ENCODE data around the gene PSKH1. TPM values are rescaled to one million over a fixed set of nuclear protein-coding genes. Genes with fewer than 3 reads are reported as not detected.
"Not testable (repeated sequence)": the region's sequence is repeated elsewhere in the genome, so short reads cannot be mapped to it uniquely, and the experiment has no call there.

Gene PSKH1
- total RNA-seq (2014; rRNA removed; shearing (Covaris generic)): 1.5 and 2.3 TPM in 2 replicates

DNA sequence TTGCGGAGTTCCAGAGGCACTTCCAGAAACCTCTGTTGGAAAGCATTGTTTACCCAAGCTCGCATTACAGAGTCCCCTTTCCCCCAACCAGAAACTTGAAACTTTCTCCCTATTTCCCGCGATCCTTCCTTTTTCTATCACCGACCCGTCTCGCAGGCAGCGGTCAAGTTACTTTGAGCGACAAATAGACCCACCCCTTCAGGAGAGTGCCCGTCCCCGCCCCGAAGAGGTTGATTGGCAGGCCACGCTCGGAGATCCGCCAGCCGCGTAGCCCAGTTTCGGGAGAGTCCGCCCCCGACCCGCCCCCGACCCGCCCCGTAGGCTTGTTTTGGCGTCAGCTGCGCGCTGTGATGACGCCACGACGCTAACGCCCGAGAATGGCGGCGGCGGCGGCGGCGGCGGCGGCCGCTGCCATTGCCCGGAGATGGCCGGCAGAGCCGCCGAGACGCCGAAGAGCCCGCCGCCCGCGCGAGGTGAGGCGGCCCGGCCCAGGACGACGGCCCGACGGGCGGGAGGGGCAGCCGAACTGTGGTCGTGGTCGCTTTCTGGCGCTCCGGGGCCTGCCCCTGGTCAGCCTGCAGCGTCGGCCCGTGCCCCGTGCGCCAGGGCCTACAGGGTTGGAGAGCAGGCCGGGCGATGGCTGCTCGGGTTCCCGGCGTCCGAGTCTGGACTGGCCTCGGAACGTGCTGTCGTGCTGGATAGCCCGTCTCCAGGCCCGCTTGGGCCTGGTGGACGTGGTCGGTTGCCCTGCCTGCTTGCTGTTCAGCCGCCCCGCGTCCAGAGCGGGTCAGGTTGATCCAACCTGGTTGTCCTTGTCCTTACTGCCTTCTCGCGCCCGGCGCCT is at the start of gene PSKH1:
Gene PSKH1 (plus strand): TSS at position 356 of the 844 bp plus-strand sequence. CDS start 15,496 bp downstream, outside the sequence.
- DNase-seq (ENCODE audit: low read depth): peak; percentile 96

DNA sequence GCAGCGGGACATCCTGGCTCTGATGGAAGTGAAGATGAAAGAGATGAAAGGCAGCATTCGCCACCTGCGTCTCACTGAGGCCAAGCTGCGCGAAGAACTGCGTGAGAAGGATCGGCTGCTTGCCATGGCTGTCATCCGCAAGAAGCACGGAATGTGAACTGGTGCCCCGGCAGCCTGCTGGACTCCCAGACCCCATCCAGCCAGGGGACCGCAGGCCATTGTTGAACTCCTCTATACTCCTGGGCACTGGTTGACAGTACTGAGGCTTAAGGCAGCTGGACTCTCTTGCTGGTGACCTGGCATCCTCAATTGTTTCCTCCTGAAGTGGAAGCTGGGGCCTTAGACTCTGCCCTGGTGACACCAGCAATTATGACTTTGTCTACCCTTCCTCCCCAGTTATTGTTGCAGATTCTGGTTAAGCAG is 49.7 kb upstream of the PSKH1 start:
- DNase-seq (ENCODE audit: low read depth): peak; percentile 11

DNA sequence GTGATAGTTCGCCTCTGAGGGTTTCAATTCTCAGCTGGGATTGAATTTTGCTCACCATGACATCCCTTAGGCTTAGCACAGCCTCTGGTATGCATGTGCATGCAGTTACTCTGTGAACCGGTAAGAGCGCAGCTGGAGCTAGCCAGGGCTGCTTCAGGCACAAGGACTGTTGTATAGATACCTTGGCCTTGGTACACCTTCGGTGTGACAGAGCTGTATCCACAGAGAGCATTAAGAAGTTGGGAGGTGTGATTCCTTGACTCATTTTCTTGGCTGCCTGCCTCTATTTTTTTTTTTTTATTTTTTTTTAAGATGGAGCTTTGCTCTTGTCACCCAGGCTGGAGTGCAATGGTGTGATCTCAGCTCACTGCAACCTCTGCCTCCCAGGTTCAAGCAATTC is 48.6 kb upstream of the PSKH1 start:
- no peak for DNase-seq (ENCODE audit: low read depth)

DNA sequence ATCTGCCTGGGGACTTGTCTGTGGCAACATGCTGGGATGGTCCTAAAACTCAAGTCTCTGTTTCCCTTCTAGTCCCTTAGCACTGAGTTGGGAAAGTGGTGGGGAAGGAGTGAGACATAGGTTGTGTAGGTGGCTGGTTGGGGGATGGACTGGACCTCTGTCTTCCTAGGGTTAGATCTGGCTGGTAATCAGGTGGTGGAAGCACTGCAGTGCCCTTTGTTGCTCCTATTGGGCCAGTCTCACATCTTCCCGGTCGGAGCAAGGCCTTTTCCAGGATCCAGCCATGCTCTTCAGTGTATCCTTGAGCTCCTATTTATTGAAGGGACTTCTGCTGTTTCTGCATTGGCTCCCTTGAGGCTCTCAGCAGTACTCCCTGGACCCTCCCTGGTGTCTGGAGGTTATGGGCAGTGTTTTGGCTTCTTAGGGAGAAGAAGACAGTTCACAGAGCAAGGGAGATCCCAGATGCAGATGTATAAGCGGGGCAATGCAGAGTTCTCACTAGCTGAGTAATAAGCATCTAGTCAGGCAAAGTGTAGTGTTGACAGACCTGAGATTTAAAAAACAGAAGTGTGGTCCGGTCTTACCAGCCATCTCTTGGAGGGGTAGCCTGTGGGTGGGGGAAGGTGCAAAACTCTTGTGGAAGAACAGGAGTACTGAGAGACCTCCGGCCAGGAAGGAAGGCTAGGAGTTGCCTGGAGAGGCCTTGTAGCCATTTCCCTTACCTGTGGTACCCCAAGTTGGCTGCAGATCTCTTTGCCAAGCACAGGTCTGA is 47.6 kb upstream of the PSKH1 start:
- no peak for DNase-seq (ENCODE audit: low read depth)

DNA sequence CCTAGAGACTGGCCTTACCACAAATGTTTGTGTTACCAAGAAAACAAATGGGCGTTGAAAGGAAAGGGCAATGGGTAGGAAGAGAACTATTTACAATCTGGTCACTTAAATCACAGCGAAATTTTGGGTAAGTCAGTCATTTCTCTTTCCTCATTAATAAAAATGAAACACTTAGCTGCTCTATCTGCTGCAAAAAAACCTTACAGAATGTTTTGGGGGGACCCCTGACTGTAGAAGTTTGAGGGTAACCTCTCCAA is 47.1 kb upstream of the PSKH1 start:
- DNase-seq (ENCODE audit: low read depth): no peak

DNA sequence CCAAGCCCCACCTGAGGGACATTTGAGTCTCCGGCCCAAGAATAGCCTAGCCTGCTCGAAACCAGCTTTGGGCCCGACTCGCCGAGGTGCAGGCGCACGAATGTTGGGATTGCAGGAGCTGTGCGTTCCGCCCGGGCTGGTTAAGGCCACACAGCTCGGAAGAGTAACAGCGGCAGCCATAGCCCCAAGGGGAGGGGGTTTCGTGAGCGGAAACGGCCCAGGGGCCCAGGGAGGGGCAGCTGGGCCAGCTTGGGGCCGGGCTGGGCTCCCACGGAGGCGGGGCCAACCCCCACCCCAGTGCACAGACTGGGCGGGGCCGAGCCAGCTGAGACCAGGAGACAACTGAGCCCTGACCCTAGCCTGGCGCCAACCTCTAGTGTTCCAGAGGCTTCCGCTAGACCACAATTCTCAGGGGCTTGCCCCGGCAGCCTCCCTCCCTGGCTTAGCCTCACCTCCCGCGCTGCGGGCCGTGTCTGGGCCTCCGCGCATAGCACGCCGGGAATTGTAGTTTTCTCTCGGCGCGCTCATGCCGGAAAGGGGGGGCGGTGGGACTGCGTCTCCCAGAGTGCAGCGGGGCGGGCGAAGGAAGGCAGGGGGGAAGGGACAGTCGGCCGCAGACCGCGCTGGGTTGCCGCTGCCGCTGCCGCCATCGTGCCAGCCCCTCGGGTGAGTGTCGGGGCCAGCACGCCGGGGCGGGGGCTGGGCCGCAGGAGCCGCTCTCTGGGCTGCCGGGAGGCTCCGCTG is 46.6 kb upstream of the PSKH1 start, which contains the start of gene NUTF2:
Gene NUTF2 (plus strand): TSS at position 614 of the 744 bp plus-strand sequence. CDS start 18,198 bp downstream, outside the sequence.
- DNase-seq (ENCODE audit: low read depth): peak; percentile 96

DNA sequence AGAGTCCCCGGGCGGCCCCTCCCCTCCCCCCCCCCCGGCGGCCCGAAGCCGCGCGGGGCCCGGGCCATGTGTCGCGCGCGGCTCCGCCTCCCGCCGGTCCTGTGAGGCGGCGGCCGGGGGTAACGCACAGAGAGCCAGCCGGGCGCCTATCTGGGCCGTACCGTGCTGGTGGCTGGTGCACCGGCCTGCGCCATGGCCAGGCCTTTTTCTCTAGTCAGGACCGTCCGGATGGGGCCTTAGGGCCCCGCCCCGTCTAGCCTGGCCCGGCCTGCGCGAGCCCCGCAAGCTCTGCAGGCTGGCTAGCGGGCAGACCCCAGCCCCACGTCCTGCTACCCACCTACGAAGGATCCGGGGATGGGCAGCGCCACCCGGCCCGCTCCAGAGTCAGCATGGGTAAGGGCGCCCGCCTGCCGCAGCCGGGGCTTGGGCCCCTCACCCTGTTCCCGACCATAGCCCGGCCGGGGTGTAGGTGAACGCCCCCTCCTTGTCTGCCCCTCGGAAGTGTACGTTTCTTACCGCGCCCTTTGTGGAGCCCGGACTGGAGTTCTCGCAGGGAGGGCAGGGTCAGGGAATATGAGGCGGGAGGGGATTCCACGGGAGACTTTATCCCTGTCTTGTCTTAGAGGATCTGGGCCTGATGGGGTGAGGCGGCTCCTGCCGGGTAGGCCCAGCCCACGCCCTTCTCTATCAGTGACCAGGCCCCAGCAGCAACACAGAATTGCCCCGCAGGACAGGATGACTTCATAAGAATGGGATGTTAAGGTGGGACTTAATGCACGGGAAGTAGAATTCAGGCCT is 45.8 kb upstream of the PSKH1 start, which contains the start of gene CENPT:
Gene CENPT (minus strand): TSS at position 630 of the 798 bp plus-strand sequence. CDS start 13,834 bp downstream, outside the sequence.
- peak; percentile 69 for DNase-seq (ENCODE audit: low read depth)

DNA sequence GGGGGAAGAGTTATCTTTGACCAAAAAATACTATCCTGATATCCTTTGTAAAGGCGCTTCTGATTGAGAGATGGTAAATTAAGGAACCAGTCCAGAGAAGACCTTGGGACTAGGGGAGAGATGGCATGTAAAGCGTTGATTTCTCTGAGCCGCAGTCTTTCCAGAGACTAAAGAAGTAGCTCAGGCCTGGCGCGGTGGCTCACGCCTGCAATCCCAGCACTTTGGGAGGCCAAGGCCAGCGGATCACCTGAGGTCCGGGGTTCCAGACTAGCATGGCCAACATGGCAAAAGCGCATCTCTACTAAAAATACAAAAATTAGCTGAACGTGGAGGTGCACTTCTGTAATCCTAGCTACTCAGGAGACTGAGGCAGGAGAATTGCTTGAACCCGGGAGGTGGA is 44.9 kb upstream of the PSKH1 start:
- no peak for DNase-seq (ENCODE audit: low read depth)

DNA sequence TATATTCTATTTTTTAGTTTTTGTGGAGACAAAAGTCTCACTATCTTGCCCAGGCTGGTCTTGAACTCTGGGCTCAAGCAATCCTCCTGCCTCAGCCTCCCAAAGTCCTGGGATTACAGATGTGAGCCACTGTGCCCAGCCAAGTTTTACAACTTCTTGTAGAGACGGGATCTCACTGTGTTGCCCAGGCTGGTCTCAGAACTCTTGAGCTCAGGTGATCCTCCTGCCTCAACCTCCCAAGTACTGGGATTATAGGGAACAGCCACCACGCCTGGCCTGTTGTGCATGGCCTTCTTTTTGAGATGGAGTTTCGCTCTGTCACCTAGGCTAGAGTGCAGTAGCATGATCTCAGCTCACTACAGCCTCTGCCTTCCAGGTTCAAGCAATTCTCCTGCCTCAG is 39.4 kb upstream of the PSKH1 start:
- DNase-seq (ENCODE audit: low read depth): no peak

DNA sequence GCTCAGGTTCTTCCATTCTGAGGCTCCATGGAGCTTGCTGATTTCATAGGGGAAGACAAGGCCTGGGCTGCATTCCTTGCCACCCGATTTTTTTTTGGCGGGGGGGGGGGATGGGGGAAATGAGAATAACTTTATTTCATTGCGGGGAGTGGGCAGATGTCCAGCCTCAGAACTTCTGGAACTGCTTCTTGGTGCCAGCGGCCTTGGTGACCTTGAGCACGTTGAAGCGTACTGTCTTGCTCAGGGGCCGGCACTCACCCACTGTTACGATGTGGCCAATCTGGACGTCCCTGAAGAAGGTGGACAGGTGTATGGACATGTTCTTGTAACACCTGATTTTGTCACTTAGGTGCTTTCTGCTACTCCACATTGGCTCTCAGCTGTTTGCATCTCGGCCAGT is 37.3 kb upstream of the PSKH1 start:
- DNase-seq (ENCODE audit: low read depth): no peak

DNA sequence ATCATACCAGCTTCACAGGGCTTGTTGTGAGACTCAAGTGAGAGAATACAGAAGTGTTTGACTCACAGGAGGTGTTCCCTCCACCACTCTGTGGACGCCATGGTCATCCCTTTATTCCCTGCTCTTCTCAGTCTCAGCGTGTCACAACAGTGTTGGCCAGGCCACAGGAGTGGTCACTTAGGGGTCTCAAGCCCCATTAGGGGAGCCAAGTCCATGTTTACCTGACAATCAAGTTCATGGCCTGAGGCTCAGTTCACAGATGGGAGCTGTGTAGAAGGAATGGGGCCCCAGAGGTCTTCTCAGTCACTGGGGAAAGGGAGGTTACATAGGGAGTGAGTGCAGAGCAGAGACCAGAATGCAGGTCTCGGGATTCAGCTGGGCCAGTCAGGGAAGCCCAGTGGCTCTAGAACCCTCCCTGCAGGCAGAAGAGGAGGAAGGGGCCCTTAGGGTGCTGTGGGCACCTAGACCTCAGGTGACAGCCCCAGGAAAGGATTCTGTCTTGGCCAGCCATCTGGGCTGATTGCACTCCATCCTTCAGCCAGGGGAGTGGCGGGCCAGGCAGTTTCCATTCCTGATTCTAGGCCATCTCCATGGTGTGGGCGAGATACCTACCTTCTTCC is 36.0 kb upstream of the PSKH1 start:
- no peak for DNase-seq (ENCODE audit: low read depth)

DNA sequence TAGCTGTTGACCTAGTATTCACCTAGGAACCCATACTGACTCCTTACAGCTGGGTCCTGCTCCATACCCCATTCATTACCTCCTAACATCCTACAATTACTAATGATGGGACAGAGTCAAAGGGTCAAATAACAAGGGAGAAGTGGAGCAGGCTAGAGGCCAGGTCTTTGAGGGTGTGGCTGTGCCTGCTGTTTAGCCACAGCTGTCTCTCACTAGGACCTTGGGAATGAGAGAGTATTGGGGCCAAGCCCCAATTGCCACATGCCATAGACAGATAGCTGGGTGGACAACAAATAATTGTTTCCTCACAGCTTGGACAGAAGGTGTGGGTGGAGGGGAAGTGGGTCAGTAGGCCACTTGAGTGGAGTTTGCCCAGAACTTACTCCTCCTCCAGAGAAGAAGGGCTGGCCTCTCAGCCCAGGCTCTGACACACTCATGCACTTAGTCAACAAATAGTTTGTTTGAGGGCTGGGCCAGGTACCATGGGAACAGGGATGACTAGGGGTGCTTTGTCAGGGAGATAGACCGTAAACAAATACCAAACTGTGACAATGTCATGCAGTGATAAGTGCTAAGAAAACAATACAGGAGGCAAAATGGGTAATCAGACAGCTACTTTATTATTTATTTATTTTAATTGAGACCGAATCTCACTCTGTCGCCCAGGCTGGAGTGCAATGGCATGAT is 35.4 kb upstream of the PSKH1 start:
- DNase-seq (ENCODE audit: low read depth): peak; percentile 88

DNA sequence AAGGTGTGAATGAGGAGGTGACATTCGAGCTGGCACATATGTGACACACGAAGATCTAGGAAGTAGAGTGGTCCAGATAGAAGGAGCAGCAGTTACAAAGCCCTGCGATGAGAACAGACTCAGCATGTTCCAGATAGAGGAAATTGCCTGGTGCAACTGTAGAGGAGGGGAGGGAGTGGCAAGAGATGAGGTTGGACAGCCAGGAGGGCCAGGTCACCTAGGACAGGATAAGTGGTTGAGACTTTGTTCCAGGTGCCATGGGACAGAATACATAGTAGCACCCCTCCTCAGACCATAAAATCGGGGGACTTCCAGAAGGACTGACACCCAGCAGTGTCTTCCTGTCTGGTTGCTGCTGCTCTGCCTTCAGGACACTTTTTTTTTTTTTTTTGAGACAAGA is 34.6 kb upstream of the PSKH1 start:
- no peak for DNase-seq (ENCODE audit: low read depth)

DNA sequence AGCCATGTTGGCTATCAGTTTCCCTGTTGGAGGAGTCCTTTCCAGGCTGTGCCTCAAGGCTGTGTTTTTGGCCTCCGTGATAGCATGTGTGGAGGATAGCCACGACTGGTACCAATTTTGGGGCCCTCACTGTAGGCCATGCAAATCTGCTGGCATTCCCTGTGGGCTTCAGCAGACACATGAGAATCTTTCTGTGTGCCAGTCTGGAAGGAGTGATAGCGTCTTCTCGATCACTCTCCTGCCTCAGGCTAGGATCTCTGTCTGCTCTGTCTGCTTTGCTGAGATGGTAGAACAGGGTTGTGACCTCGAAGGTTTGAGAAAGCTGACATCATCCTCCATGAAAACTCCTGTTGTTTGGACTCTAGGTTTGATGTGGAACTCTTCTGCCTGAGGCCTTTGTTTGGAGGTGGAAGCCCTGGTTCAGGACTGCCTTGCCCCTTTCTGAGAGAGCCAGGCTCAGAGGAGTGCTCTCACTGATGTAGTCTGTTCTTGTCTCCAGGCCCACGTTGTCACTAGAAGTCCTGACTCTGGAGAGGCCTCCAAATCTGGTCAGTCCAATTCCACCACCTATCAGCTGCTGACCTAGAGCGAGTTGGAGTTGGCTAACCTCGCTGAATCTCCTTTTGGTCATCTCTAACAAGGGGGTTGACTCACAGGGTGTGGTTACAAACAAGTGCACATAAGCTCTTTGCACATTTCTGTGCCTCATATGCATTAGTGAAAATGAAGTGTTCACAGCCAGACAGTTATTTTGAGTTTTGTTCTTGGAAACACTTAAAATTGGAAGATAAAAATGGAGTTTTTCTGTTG is 32.3 kb upstream of the PSKH1 start:
- no peak for DNase-seq (ENCODE audit: low read depth)

DNA sequence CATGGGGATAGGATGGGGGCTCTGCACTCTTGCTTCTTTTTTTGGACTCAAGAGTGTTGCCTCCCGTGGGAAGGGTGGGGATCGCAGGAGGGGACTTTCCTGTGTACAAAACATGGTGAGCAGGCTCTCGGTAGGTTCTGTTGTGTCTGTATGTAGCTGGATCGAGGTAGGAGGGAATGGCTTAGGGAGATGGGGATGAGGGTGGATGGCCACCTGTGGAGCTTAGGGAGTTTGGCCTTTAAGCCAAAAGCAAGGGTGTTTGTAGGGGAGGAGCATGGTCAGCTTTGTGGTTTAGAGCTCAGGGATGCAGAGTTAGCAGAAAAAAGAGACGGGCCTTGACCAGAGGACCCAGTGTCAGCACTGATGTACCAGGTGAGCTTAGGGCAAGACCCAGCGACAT is 31.2 kb upstream of the PSKH1 start:
- DNase-seq (ENCODE audit: low read depth): no peak

DNA sequence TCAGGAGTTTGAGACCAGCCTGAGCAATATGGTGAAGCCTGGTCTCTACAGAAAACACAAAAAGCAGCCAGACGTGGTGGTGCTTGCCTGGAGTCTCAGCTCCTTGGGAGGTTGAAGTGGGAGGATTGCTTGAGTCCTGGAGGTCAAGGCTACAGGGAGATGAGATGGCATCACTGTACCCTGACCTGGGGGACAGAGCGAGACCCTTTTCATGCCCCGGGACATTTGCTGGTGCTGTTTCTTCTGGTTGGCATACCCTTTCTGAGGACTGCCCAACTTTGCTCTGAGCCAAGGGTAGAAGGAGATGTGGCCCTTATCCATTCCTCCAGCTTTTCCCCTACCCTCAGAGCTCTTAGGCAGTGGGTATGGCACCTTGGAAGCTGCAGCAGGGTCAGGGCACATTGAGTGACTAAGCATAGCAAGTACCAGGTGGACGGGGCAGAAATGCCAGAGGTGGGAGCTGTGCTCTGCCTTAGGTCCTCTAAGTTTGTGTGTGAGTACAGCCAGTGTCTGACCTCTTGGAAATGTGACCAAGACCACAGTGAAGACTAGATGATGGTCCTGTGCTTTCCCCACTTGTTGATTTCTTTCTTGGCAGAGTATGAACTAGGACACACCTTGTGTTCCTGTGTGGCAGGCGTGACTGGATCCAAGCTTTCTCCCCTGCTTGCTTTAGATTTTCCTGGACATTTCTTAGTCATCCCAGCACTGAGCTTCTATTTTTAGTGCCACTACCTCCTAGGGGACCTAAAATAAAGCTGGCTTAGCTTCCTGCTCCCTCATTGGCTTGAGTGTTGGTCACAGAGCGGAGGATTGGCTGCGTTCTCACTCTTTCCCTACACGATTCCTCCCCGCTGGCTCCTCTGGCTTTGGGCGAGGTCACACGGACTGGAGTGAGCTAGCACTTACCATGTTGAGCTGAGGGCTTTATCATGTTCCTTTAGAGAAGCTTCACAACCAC is 30.2 kb upstream of the PSKH1 start:
- no peak for DNase-seq (ENCODE audit: low read depth)

DNA sequence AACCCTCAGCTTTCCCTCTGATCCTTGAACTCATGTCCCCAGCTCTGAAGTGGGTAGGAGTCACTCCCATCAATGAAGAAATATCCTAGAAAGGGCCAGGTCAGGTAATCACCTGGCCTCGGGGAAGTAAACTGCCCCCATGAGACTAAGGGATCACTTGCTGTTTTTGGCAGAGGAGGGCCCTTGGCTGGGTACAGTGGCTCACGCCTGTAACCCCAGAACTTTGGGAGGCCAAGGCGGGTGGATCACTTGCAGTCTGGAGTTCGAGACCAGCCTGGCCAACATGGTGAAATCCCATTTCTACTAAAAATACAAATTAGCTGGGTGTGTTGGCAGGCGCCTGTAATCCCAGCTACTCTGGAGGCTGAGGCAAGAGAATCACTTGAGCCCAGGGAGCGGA is 29.0 kb upstream of the PSKH1 start:
- DNase-seq (ENCODE audit: low read depth): not testable (repeated sequence)

DNA sequence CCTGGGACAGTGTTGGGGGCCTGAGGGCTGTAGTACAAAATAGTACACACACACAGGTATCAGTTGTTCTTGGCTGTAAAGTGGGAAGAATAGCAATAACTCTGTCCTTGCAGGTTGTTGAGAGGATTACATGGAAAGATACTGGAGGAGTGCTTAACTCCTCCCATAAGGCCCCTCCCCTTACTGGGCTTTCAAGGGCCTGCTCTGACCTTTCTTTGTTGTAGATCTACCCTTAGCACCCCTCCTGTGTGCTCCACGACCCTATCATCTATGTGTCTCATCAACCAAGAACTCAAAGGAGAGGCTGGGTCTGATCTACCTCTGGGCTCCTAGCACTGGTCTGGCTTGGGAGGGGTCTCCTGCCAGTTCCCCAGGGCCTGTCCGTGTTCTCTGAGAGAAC is 28.5 kb upstream of the PSKH1 start:
- DNase-seq (ENCODE audit: low read depth): no peak
